SW 1271 (cell line): ENCODE results near the gene TRMT10B.
"Not testable (repeated sequence)": the region's sequence is repeated elsewhere in the genome, so short reads cannot be mapped to it uniquely, and the experiment has no call there.

Experiments used
- DNase-seq, 2 experiments: peaks; one replicate each; lab custom pipeline; 2025; lab: John Stamatoyannopoulos, UW

The TRMT10B gene

GRCh38 chr9:37751186-37751585, 2.4 kb upstream of the TRMT10B start:
- DNase-seq: no peak

- DNase-seq: not testable (repeated sequence)
Observed at GRCh38 chr9:37751704-37752103, 1.9 kb upstream of the TRMT10B start.

- DNase-seq: not testable (repeated sequence)
Observed at GRCh38 chr9:37752112-37752511, 1.5 kb upstream of the TRMT10B start.

GRCh38 chr9:37752642-37753488, 740 bp upstream of the TRMT10B start:
- no peak for DNase-seq

- no peak for DNase-seq
Observed at GRCh38 chr9:37758747-37759146, 5.1 kb downstream of the TRMT10B start.

- DNase-seq: no peak
Observed at GRCh38 chr9:37760416-37761161, 7.0 kb downstream of the TRMT10B start.

GRCh38 chr9:37761511-37761910, 7.9 kb downstream of the TRMT10B start:
- no peak for DNase-seq

- DNase-seq: not testable (repeated sequence)
Observed at GRCh38 chr9:37765263-37765662, 11.7 kb downstream of the TRMT10B start.

GRCh38 chr9:37769306-37769705, 15.7 kb downstream of the TRMT10B start:
- no peak for DNase-seq

- DNase-seq: no peak
Observed at GRCh38 chr9:37769995-37770394, 16.4 kb downstream of the TRMT10B start.

- no peak for DNase-seq
Observed at GRCh38 chr9:37775216-37775919, 21.8 kb downstream of the TRMT10B start.

- DNase-seq: no peak
Observed at GRCh38 chr9:37776328-37776727, 22.7 kb downstream of the TRMT10B start.

- no peak for DNase-seq
Observed at GRCh38 chr9:37778534-37778933, 24.9 kb downstream of the TRMT10B start.

GRCh38 chr9:37784291-37784615, 30.6 kb downstream of the TRMT10B start:
- no peak for DNase-seq

- DNase-seq: peak; percentile 46 to 86
Observed at GRCh38 chr9:37784616-37785483, 31.2 kb downstream of the TRMT10B start, which contains the start of gene EXOSC3. EXOSC3 (minus strand) TSS chr9:37785064; CDS start chr9:37785044, 20 bp downstream.

- no peak for DNase-seq
Observed at GRCh38 chr9:37787059-37787458, 33.5 kb downstream of the TRMT10B start.

- no peak for DNase-seq
Observed at GRCh38 chr9:37788332-37788731, 34.7 kb downstream of the TRMT10B start.

GRCh38 chr9:37790096-37790495, 36.5 kb downstream of the TRMT10B start:
- no peak for DNase-seq

GRCh38 chr9:37792122-37792521, 38.5 kb downstream of the TRMT10B start:
- DNase-seq: no peak

- DNase-seq: no peak
Observed at GRCh38 chr9:37796232-37796631, 42.6 kb downstream of the TRMT10B start.

GRCh38 chr9:37798677-37799076, 45.1 kb downstream of the TRMT10B start:
- DNase-seq: no peak
